ENCODE results near the gene CCNDBP1.

CCNDBP1 gene

DNA sequence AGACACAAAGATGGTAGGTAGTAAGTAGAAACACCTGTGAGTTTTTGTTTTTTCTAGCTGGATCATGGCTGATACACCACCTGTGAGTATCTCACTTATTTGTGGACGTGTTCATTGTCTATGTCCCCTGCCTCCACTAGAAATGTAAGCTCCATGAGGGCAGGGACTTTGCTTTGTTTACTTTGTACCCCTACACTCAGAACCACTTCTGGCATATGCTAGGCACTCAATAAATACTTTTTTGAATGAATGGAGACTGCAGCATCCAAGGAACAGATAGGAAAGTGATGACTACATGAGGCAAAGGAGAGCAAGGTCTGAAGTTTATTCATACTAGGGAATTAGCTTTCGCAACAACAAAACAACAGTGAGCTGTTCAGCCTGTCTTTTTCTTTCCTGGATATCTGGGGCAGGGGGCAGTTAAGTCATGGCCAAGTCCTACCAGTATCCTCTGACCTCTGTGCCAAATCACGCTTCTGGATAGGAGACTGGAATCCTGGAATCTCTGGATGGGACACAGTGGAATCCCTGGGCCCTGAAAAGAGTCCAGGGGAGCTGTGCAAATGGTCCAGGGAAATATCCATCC, 47.2 kb downstream of the CCNDBP1 start:
- H3K79me2 ChIP-seq (ENCODE audit: control insufficient read depth, low read length): no peaks in the 10 kb centered on the region
- H3K36me3 ChIP-seq (ENCODE audit: control insufficient read depth, low read length): no peaks in the 10 kb centered on the region
- no peaks in the 10 kb centered on the region for H3K9me3 ChIP-seq (ENCODE audit: control insufficient read depth, insufficient read depth, low read length)
- H3K4me1 ChIP-seq (ENCODE audit: control insufficient read depth, low read length): no peaks in the 10 kb centered on the region
- H3K4me3 ChIP-seq (ENCODE audit: low read length): no peak overlapping the region
- H3K9me2 ChIP-seq (replicated peaks; ENCODE audit: control insufficient read depth, low read length): no peaks in the 10 kb centered on the region
- no peak for TF ChIP-seq EZH2phosphoT487 (IDR thresholded peaks at IDR 0.05; ENCODE audit: borderline replicate concordance, low read length)
- TF ChIP-seq, protein P1, sequence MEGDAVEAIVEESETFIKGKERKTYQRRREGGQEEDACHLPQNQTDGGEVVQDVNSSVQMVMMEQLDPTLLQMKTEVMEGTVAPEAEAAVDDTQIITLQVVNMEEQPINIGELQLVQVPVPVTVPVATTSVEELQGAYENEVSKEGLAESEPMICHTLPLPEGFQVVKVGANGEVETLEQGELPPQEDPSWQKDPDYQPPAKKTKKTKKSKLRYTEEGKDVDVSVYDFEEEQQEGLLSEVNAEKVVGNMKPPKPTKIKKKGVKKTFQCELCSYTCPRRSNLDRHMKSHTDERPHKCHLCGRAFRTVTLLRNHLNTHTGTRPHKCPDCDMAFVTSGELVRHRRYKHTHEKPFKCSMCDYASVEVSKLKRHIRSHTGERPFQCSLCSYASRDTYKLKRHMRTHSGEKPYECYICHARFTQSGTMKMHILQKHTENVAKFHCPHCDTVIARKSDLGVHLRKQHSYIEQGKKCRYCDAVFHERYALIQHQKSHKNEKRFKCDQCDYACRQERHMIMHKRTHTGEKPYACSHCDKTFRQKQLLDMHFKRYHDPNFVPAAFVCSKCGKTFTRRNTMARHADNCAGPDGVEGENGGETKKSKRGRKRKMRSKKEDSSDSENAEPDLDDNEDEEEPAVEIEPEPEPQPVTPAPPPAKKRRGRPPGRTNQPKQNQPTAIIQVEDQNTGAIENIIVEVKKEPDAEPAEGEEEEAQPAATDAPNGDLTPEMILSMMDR (IDR thresholded peaks at IDR 0.05; ENCODE audit: low read depth, low read length, poor library complexity, severe bottlenecking): no peak
- H3K4me2 ChIP-seq (ENCODE audit: low read length): no peak overlapping the region
- no peaks in the 10 kb centered on the region; the same call in 1 of the 2 replicates for H3K27me3 ChIP-seq (ENCODE audit: control insufficient read depth, low read length)
- no peaks in the 10 kb centered on the region for H4K20me1 ChIP-seq (ENCODE audit: control insufficient read depth, insufficient read depth, low read depth, low read length)
- no peaks in the 10 kb centered on the region for H3F3A ChIP-seq (ENCODE audit: control insufficient read depth, insufficient read depth)
- no peak overlapping the region for H3K27ac ChIP-seq (ENCODE audit: low read depth, low read length)

DNA sequence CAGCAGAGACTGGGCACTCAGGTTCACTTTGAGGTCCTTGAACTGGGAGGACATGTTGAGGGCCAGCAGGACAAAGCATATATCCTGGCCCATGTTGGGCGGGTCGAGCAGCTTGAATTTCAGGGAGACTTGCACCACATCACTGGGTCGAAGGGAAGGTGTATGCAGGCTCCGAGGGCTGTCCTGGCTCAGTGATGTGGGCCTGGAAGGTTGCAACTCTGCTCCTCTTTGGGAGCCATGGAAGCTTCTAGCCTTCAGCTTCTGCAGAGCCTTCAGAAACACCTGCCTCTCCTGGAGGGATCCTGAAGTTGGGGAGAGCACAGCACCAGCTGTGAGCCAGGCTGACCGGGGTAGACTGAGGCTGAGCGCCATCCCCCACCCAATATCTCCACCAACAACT, 50.3 kb downstream of the CCNDBP1 start:
- Histone ChIP-seq H3K9me2 (replicated peaks; ENCODE audit: control insufficient read depth, low read length) (no peaks in the 10 kb centered on the region), H3K27ac (ENCODE audit: low read depth, low read length) (no peak overlapping the region), H3K4me1 (ENCODE audit: control insufficient read depth, low read length) (no peaks in the 10 kb centered on the region), H3K9me3 (ENCODE audit: control insufficient read depth, insufficient read depth, low read length) (no peaks in the 10 kb centered on the region), H3K4me2 (ENCODE audit: low read length) (no peak overlapping the region), H3K4me3 (ENCODE audit: low read length) (no peak overlapping the region), H3F3A (ENCODE audit: control insufficient read depth, insufficient read depth) (no peaks in the 10 kb centered on the region), H3K36me3 (ENCODE audit: control insufficient read depth, low read length) (no peaks in the 10 kb centered on the region), H3K27me3 (ENCODE audit: control insufficient read depth, low read length) (peaks cover 2% of the 10 kb centered on the region; the same call in 1 of the 2 replicates), H3K79me2 (ENCODE audit: control insufficient read depth, low read length) (no peaks in the 10 kb centered on the region), H4K20me1 (ENCODE audit: control insufficient read depth, insufficient read depth, low read depth, low read length) (no peaks in the 10 kb centered on the region)
- TF ChIP-seq EZH2phosphoT487 (IDR thresholded peaks at IDR 0.05; ENCODE audit: borderline replicate concordance, low read length): no peak
- TF ChIP-seq, protein P1 (IDR thresholded peaks at IDR 0.05; ENCODE audit: low read depth, low read length, poor library complexity, severe bottlenecking): no peak

DNA sequence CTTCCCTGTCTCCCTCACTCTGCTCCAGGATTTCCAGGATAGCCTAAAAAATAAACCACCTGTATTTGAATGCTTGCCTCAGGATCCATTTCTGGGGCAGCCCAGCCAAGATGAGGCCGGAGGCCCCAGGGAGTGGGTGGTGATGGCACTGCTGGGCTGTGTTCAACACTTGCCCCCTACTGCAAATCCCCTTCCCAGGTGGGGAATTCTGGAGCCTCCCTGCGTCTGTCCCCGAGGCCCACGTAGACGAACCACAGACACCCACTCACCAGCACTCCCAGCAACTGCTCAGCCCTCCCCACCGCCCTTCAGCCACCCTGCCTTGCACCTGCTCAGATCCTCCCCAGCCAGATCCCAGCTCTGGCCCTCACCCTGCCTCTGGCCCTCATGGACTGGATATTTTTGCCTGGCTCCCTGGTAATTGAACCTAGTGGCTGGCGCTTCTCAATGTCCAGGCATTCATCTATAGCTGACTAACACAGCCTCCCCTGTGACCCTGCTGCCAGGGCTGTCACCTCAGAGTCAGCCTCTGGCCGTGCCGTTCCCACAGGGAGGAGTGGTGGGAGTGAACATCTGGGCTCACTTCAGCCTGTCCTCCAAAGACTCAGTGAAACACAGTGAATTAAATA, 52.8 kb downstream of the CCNDBP1 start:
- Histone ChIP-seq H3K27me3 (ENCODE audit: control insufficient read depth, low read length) (peaks cover 19% of the 10 kb centered on the region), H3K4me3 (ENCODE audit: low read length) (no peak overlapping the region), H3K79me2 (ENCODE audit: control insufficient read depth, low read length) (no peaks in the 10 kb centered on the region), H3K4me1 (ENCODE audit: control insufficient read depth, low read length) (no peaks in the 10 kb centered on the region), H3K4me2 (ENCODE audit: low read length) (no peak overlapping the region), H3K27ac (ENCODE audit: low read depth, low read length) (no peak overlapping the region), H3K9me2 (replicated peaks; ENCODE audit: control insufficient read depth, low read length) (no peaks in the 10 kb centered on the region), H4K20me1 (ENCODE audit: control insufficient read depth, insufficient read depth, low read depth, low read length) (no peaks in the 10 kb centered on the region), H3K36me3 (ENCODE audit: control insufficient read depth, low read length) (no peaks in the 10 kb centered on the region), H3K9me3 (ENCODE audit: control insufficient read depth, insufficient read depth, low read length) (no peaks in the 10 kb centered on the region), H3F3A (ENCODE audit: control insufficient read depth, insufficient read depth) (no peaks in the 10 kb centered on the region)
- TF ChIP-seq, protein P1 (IDR thresholded peaks at IDR 0.05; ENCODE audit: low read depth, low read length, poor library complexity, severe bottlenecking): no peak

Data from DOHH2 (cell line).